MCF 10A (cell line): ENCODE data around the gene ZNF598. TPM values are rescaled to one million over a fixed set of nuclear protein-coding genes. Genes with fewer than 3 reads are reported as not detected.

Source experiments
- BruUV-seq: library from RNA; stranded (reverse); fragments of 400-500 nt; replicated peaks from 2 replicates; lab custom pipeline; 2021; lab: Mats Ljungman, UMichigan
- CTCF ChIA-PET: fragments of 300-600 bp; sonication (Branson Sonifier 250); formaldehyde crosslinking; extraction: SDS; loops from one replicate; lab custom pipeline; 2021; ENCODE audit warnings: antibody characterized with exemption, inconsistent platforms; lab: Yijun Ruan, JAX
- POLR2A ChIA-PET: fragments of 300-600, 350-650 bp; sonication (Branson Sonifier 250); formaldehyde crosslinking; extraction: SDS; loops from one replicate; lab custom pipeline; 2020; ENCODE audit warnings: antibody characterized with exemption, inconsistent platforms; lab: Yijun Ruan, JAX
- DNase-seq: peaks from one replicate; pipeline ENCODE4 v3.0.0-alpha.2; 2018; ENCODE audit not compliant: unreplicated experiment
- H3K27ac Mint-ChIP-seq: one replicate; pipeline ENCODE4 v1.8.0; 2022; ENCODE audit warnings: mild to moderate bottlenecking, low read depth, mixed read lengths; ENCODE audit not compliant: unreplicated experiment
- H3K27me3 Mint-ChIP-seq: one replicate; pipeline ENCODE4 v1.8.0; 2022; ENCODE audit warnings: mixed read lengths; ENCODE audit not compliant: insufficient read depth, unreplicated experiment
- H3K36me3 Mint-ChIP-seq: one replicate; pipeline ENCODE4 v1.8.0; 2022; ENCODE audit warnings: mild to moderate bottlenecking, moderate library complexity, mixed read lengths; ENCODE audit not compliant: insufficient read depth, unreplicated experiment
- H3K4me1 Mint-ChIP-seq: one replicate; pipeline ENCODE4 v1.8.0; 2022; ENCODE audit warnings: mixed read lengths; ENCODE audit not compliant: insufficient read depth, unreplicated experiment
- H3K4me3 Mint-ChIP-seq: one replicate; pipeline ENCODE4 v1.8.0; 2022; ENCODE audit warnings: mild to moderate bottlenecking, moderate library complexity, mixed read lengths; ENCODE audit not compliant: unreplicated experiment
- H3K9me3 Mint-ChIP-seq: one replicate; pipeline ENCODE4 v1.8.0; 2022; ENCODE audit warnings: mixed read lengths; ENCODE audit not compliant: unreplicated experiment
- CTCF ChIP-seq: fragments of 200-600 bp; IDR thresholded peaks from one replicate; pipeline ENCODE4 v1.8.0; 2022; ENCODE audit warnings: antibody characterized with exemption, mild to moderate bottlenecking; ENCODE audit not compliant: unreplicated experiment
- intact Hi-C: fragments of 100-400 bp; cut with micrococcal nuclease; formaldehyde crosslinking; loops from 2 replicates; pipeline ENCODE4 v1.14.1; 2022
- total RNA-seq: library from RNA; stranded (reverse); gene quantifications from 2 replicates; pipeline ENCODE4 v1.2.3, GENCODE V29; 2022

The ZNF598 gene
- total RNA-seq, 1 experiment from 2014 or later = 252 TPM

GRCh38 chr16:1982991-1983543 is 26.6 kb downstream of the ZNF598 start:
- Mint-ChIP-seq H3K9me3 (no peaks in the 10 kb centered on the region), H3K4me3 (peak overlapping the region; percentile 76), H3K27ac (no peak overlapping the region), H3K27me3 (no peaks in the 10 kb centered on the region), H3K4me1 (peaks cover 6% of the 10 kb centered on the region), H3K36me3 (peaks cover 43% of the 10 kb centered on the region)
- CTCF ChIA-PET = interaction anchor here (1.0 kb wide), 3 partner anchors 10 to 41 kb away, joined by 3 to 5 read pairs (median 5); partner anchors contain the start of gene TBL3
- no peak for DNase-seq
- no TSS peak for BruUV-seq
- POLR2A ChIA-PET = interaction anchor here (0.7 to 6.2 kb wide), 12 partner anchors 10 to 172 kb away, joined by 3 to 59 read pairs (median 6); partner anchors contain the start of genes RPS2, TBL3, TRAF7 and ZNF598
- intact Hi-C loops = no loop called here
- no peak for TF ChIP-seq CTCF

GRCh38 chr16:1982013-1982433 is 27.6 kb downstream of the ZNF598 start:
- no peak for TF ChIP-seq CTCF
- no peak overlapping the region for H3K27ac Mint-ChIP-seq
- no peak for DNase-seq
- H3K4me3 Mint-ChIP-seq = no peak overlapping the region
- ChIA-PET POLR2A (interaction anchor here (0.7 to 6.2 kb wide), 9 partner anchors 10 to 173 kb away, joined by 3 to 59 read pairs (median 7); partner anchors contain the start of genes RPL3L, RPS2, TBL3 and TRAF7), CTCF (interaction anchor here (0.6 to 1.6 kb wide), 5 partner anchors 9 to 158 kb away, joined by 3 to 5 read pairs (median 5); partner anchors contain the start of gene TBL3)
- peaks cover 37% of the 10 kb centered on the region for H3K36me3 Mint-ChIP-seq
- no peaks in the 10 kb centered on the region for H3K9me3 Mint-ChIP-seq
- H3K27me3 Mint-ChIP-seq = no peaks in the 10 kb centered on the region
- intact Hi-C loops = no loop called here
- BruUV-seq = no TSS peak
- H3K4me1 Mint-ChIP-seq = peaks cover 6% of the 10 kb centered on the region

GRCh38 chr16:1981398-1981836 is 28.2 kb downstream of the ZNF598 start, which contains the start of gene NOXO1:
Gene NOXO1 (minus strand): TSS chr16:1981469. CDS start chr16:1981179, 290 bp downstream.
- Mint-ChIP-seq H3K36me3 (peaks cover 35% of the 10 kb centered on the region), H3K4me1 (peaks cover 6% of the 10 kb centered on the region), H3K9me3 (no peaks in the 10 kb centered on the region), H3K27me3 (no peaks in the 10 kb centered on the region), H3K27ac (no peak within 1 kb of the TSS), H3K4me3 (no peak within 1 kb of the TSS)
- no peak for DNase-seq
- no peak for TF ChIP-seq CTCF
- intact Hi-C loops = no loop called here
- POLR2A ChIA-PET = interaction anchor here (0.6 to 6.2 kb wide), 7 partner anchors 10 to 269 kb away, joined by 3 to 59 read pairs (median 8); partner anchors contain the start of genes RPS2, TBL3, TRAF7 and ZNF598
- CTCF ChIA-PET = interaction anchor here (0.6 to 1.6 kb wide), 2 partner anchors 24 to 159 kb away, joined by 3 to 5 read pairs; no protein-coding TSS in a partner anchor
- BruUV-seq = no TSS peak

GRCh38 chr16:1980770-1981087 is 28.9 kb downstream of the ZNF598 start:
- intact Hi-C loops = no loop called here
- POLR2A ChIA-PET = interaction anchor here (0.6 to 6.2 kb wide), 7 partner anchors 9 to 240 kb away, joined by 3 to 56 read pairs (median 4); partner anchors contain the start of genes RPS2, TBL3 and TRAF7
- peaks cover 6% of the 10 kb centered on the region for H3K4me1 Mint-ChIP-seq
- DNase-seq = no peak
- CTCF ChIA-PET = interaction anchor here (1.6 kb wide), 1 partner anchor 160 kb away, joined by 5 read pairs; no protein-coding TSS in a partner anchor
- no peaks in the 10 kb centered on the region for H3K27me3 Mint-ChIP-seq
- H3K27ac Mint-ChIP-seq = no peak overlapping the region
- no TSS peak for BruUV-seq
- no peak for TF ChIP-seq CTCF
- H3K4me3 Mint-ChIP-seq = no peak overlapping the region
- H3K9me3 Mint-ChIP-seq = no peaks in the 10 kb centered on the region
- H3K36me3 Mint-ChIP-seq = peaks cover 35% of the 10 kb centered on the region
